ENCODE results near the gene ADAM10.

DNA sequence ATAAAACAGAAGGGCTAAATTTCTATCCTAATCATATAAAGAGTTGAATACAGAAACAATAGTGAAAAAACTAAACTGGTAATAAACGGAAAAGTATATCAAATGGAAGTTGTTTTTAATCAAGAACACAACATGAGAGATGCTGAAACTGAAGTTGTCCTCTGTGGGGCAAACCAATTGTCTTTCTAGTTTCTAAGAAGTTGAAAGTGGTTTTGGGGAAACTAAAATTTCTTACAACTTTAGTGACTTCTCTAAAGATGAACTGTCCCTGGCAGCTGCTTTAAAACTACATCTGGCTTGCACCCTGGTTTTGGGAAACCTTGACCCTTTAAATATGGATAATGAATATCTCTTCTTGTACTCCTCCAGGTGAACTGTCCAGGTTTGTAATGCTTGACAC, 155.6 kb downstream of the ADAM10 start:
- TF ChIP-seq, protein P1, sequence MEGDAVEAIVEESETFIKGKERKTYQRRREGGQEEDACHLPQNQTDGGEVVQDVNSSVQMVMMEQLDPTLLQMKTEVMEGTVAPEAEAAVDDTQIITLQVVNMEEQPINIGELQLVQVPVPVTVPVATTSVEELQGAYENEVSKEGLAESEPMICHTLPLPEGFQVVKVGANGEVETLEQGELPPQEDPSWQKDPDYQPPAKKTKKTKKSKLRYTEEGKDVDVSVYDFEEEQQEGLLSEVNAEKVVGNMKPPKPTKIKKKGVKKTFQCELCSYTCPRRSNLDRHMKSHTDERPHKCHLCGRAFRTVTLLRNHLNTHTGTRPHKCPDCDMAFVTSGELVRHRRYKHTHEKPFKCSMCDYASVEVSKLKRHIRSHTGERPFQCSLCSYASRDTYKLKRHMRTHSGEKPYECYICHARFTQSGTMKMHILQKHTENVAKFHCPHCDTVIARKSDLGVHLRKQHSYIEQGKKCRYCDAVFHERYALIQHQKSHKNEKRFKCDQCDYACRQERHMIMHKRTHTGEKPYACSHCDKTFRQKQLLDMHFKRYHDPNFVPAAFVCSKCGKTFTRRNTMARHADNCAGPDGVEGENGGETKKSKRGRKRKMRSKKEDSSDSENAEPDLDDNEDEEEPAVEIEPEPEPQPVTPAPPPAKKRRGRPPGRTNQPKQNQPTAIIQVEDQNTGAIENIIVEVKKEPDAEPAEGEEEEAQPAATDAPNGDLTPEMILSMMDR (IDR thresholded peaks at IDR 0.05) = no peak
- TF ChIP-seq POLR2AphosphoS5 (IDR thresholded peaks at IDR 0.05) (no peak), POLR2A (IDR thresholded peaks at IDR 0.05) (no peak), EP300 (IDR thresholded peaks at IDR 0.05) (no peak)

Measured in stomach (tissue), 4 donors.